Stimulated activated CD4-positive, alpha-beta T cell treated with anti-CD3 and anti-CD28 coated beads, Interleukin-2, amount 100 ng/mL, for 24 hours (primary cell): Measurements from ENCODE around the gene PPIF.

Source experiments
- DNase-seq, 2 donors: peaks; one replicate each; pipeline ENCODE4 v3.0.0-alpha.2; 2020

PPIF gene

GRCh38 chr10:79314761-79315601 lies 32.3 kb upstream of the PPIF start:
- DNase-seq: no peak

- no peak for DNase-seq
Observed at GRCh38 chr10:79315602-79315920, 31.7 kb upstream of the PPIF start.

GRCh38 chr10:79316671-79317431 lies 30.4 kb upstream of the PPIF start:
- DNase-seq: no peak

- no peak for DNase-seq
Observed at GRCh38 chr10:79318369-79318768, 28.9 kb upstream of the PPIF start.

GRCh38 chr10:79319115-79319771 lies 28.0 kb upstream of the PPIF start:
- no peak for DNase-seq

- DNase-seq: no peak
Observed at GRCh38 chr10:79320316-79320715, 27.0 kb upstream of the PPIF start.

- DNase-seq: peak; percentile 23 to 42
Observed at GRCh38 chr10:79320820-79321493, 26.3 kb upstream of the PPIF start.

GRCh38 chr10:79321494-79321882 lies 25.8 kb upstream of the PPIF start:
- no peak for DNase-seq

- no peak for DNase-seq
Observed at GRCh38 chr10:79321951-79322350, 25.3 kb upstream of the PPIF start.

GRCh38 chr10:79322616-79323543 lies 24.4 kb upstream of the PPIF start:
- peak; percentile 74 to 76 for DNase-seq

- no peak for DNase-seq
Observed at GRCh38 chr10:79323602-79324001, 23.7 kb upstream of the PPIF start.

- DNase-seq: no peak
Observed at GRCh38 chr10:79324032-79324695, 23.1 kb upstream of the PPIF start.

- no peak for DNase-seq
Observed at GRCh38 chr10:79326361-79327089, 20.7 kb upstream of the PPIF start.

GRCh38 chr10:79327090-79327457 lies 20.2 kb upstream of the PPIF start:
- no peak for DNase-seq

- no peak for DNase-seq
Observed at GRCh38 chr10:79328147-79328701, 19.0 kb upstream of the PPIF start.

GRCh38 chr10:79328737-79329504 lies 18.3 kb upstream of the PPIF start:
- no peak for DNase-seq

GRCh38 chr10:79329529-79329928 lies 17.7 kb upstream of the PPIF start:
- DNase-seq: no peak

- peak; percentile 30 to 39 for DNase-seq
Observed at GRCh38 chr10:79331226-79331625, 16.0 kb upstream of the PPIF start.

GRCh38 chr10:79331709-79332108 lies 15.6 kb upstream of the PPIF start:
- DNase-seq: peak; percentile 83 to 89
